GM18499 (cell line): ENCODE results near the gene PCSK7.

Experiments
- ATAC-seq: cut with Tn5 transposase; IDR thresholded peaks from one replicate; pipeline ENCODE4 v1.9.1; 2021; ENCODE audit warnings: moderate number of reproducible peaks; ENCODE audit not compliant: insufficient read depth, unreplicated experiment

Gene PCSK7

DNA sequence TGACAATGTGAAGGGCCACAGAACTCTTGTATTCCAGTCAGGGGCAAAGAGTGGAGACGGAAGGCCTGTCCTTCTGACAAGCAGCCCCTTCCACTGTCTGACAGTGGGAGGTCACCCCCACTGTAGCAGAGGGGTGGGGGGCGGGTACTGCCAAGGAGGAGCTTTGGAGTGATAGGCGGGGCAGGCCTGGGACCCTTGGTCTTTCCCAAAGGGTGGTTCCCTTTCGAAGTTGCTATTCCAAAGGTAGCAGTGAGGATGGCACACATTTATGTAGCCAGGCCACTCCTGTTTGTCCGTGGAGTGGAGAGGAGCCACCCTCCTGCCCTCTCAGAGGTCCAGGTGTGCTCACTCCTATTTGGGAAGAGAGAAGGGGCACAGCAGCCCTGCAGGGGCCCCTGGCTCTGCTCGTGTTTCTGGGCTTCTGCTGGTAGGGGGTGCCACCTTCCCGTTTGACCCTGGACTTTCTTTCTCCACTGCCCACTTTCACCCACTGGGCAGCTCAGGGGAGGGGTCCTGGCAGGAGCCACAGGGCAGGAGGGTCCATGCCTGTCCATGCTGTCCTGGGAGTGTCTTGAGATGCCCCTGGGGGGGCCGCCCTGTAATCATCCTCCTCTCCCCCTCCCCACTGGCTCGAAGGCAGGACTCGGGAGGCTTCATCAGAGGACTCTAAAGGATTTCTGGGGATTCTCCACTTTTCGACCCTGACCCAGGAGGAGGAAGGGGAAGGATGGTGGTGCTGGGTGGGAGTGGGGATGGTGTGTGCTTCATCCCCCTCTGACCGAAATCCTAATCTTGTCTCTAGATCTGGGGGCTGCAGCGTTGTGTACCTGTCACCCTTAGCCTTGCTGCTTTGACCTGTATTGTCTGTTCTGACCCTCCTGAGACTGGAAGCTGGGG lies 31.7 kb downstream of the PCSK7 start:
- ATAC-seq = no peak

- ATAC-seq = no peak
Observed at GRCh38 chr11:117199053-117199915, 32.6 kb downstream of the PCSK7 start, which contains the start of gene TAGLN. Gene TAGLN, plus strand, starts transcription at chr11:117199370. Its CDS starts 3,644 bp downstream, at chr11:117203014.

- ATAC-seq = no peak
Observed at GRCh38 chr11:117198613-117199012, 33.3 kb downstream of the PCSK7 start.

DNA sequence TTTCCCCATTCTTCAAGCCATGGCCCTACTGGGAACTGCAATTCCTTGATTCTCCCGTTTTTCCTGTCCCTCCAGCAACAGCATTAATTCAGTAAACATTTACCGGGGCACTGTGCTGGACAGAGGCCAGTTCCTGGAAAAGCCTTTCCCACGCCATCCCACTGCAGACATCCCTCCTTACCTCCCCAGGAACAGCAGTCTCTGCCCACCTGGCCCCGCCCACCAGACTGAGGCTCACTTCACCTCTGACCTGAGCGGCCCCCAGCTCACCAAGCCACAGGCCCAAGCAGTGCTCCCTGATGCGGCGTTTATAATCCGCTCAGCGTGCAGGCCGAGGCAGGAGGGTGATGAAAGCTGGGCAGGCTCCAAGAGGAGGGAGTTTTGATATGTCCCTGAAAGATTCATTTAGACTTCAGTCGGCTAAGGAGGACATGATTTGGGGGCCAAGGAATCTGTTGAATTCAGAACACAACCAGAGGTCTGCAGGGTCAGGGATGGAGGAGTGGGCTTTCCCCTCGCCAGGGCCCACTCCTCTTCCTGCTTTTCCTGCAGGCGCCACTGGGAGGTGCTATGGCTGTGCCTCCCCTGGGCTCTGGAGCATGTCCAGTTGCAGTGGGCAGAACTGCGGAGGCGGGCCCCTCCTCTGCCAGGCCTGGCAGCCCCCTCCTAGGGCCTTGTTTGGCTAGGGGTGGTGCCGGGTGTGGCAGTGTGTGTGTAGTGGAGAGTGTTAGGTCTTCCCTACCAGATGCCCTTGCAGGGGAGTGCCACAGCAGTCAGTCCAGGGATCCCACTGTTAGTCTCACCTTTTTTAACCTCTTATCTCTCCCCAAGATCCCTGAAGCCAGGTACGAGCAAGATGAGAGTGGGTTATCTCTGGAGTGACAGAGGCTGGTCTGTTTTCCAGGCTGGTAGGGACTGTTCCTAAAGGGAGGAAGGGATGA lies 34.1 kb downstream of the PCSK7 start:
- ATAC-seq = no peak

GRCh38 chr11:117197006-117197405 lies 34.9 kb downstream of the PCSK7 start:
- ATAC-seq = no peak

DNA sequence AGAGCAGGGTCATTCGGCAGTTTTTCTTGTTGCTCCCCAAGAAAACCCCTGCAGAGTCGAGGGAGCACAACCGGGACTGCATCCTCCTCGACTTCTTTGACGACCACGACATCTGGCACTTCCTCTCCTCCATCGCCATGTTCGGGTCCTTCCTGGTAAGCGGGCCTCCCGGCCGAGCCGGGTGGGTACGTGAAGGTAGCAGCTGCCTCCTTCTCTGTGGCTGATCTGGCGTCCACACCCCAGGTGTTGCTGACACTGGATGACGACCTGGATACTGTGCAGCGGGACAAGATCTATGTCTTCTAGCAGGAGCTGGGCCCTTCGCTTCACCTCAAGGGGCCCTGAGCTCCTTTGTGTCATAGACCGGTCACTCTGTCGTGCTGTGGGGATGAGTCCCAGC lies 36.1 kb downstream of the PCSK7 start:
- ATAC-seq = no peak

DNA sequence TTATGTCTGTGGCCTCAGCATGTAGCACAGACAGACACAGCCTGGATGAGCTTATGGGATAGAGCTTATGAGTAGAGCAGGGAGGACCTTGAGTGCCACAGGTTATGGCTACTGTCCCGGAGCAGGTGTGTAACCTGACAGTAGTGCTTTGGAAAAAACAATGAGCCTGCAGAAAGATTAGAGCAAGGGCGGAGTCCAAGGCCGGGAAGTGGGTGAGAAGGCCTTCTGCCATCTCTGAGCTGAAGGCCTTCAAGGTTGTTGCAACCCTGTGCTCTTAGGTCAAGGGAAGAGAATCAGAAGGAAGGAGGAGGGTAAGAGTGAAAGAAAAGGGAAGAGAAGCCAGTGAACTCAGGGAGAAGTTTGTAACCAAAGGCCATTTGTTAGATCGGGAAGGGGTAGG lies 36.6 kb downstream of the PCSK7 start:
- no peak for ATAC-seq

DNA sequence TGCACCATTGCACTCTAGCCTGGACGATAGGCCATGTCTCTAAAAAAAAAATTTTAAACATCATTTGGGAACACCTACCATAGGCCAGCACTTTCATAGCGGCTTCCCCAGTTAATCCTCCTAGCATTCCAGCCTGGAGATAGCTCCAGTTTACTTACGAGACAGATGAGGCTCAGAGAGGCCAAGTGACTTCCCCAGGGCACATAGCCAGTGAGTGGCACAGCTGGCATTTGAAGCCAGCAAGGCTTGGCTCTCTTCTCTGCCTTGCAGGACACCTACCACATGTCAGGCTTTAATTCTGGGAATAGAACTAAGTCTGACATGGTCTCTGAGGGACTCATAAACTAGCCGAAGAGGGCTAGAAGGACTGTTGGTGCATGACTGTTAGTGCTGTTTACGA lies 37.6 kb downstream of the PCSK7 start:
- ATAC-seq = no peak

DNA sequence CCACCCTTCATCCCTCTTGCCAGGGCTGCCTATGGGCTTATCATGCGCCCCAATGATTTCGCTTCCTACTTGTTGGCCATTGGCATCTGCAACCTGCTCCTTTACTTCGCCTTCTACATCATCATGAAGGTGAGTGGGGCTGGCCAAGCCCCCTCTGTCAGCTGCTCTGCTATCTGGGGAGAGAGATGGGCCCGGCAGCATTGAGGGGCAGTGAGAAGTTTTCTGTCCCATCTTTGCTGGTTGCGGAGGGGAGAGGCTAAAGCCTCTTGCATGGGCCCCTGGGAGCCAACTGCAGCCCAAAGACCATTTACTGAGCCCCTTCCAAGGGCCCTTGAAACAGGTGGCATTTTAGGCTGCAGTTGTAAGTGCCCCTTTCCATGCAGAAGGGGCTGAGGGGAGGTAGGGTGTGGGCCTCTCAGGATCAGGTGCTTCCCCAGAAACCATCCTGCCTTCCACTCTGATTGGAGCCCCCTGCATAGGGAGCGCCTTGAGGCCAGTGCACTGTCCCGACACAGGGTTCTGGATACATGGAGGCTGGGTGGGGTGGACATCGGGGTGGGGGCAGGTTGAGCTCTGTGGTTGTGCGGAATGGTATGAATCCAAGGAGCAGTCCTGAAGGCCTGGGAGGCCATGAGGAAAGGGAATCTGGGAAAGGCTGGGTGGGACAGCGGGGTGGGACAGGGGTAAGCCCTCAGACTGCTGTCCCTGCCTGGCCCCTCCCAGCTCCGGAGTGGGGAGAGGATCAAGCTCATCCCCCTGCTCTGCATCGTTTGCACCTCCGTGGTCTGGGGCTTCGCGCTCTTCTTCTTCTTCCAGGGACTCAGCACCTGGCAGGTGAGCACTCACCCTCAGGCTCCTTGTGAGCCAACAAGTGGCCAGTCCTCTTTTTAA lies 38.5 kb downstream of the PCSK7 start:
- no peak for ATAC-seq

DNA sequence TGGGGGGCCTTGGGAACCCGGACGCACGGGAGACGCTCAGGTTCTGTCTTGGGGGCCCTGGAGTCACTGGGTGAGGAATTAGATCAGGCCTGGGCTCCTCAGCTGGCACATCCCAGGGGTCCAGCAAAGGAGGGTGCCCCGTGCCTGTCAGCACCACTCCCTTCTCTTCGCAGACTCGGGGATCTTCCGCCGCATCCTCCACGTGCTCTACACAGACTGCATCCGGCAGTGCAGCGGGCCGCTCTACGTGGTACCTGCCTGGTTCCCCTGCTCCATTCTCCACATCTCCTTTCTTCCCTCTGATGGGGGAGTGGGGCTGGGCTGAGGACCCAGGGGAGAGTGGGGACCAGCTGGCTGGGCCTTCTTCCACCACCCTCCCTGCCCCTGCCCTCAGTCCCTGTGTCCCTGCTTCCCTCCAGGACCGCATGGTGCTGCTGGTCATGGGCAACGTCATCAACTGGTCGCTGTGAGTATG lies 39.4 kb downstream of the PCSK7 start:
- no peak for ATAC-seq

GRCh38 chr11:117191680-117192400 lies 40.0 kb downstream of the PCSK7 start:
- no peak for ATAC-seq

GRCh38 chr11:117189941-117190544 lies 41.8 kb downstream of the PCSK7 start:
- no peak for ATAC-seq

GRCh38 chr11:117189191-117189940 lies 42.5 kb downstream of the PCSK7 start:
- no peak for ATAC-seq

GRCh38 chr11:117188620-117189081 lies 43.2 kb downstream of the PCSK7 start:
- no peak for ATAC-seq

DNA sequence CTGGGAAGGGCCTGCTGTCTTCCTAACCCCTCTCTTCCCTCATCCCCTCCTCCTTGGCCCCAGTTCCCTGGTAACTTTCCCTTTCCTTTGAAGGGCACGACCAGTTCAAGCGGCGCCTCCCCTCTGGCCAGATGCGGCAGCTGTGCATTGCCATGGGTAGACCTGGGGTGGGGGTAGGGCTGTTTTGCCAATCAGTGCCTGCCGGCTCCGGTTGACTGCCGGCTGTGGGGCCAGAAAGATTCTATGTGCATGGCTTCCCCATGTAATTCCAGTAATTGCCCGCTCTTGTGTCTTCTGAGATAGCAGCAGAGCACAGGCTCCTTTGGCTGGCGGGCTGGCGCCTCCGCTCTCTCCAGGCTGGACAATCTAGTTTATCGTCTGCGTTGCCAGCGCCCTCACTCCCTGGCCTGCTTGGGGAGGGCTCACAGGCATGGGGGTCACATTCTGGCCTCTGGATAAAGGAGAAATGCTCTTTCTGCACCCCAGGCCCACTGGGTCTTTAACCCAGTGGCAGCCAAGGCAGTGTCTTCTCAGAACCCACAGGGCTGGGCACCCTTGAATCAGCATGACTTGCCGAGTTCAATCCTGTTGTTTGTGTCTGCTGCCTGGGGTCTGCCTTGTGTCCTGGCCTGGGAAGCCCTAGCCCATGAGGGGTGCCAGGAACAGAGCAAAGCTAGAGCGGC lies 43.9 kb downstream of the PCSK7 start:
- ATAC-seq = no peak

DNA sequence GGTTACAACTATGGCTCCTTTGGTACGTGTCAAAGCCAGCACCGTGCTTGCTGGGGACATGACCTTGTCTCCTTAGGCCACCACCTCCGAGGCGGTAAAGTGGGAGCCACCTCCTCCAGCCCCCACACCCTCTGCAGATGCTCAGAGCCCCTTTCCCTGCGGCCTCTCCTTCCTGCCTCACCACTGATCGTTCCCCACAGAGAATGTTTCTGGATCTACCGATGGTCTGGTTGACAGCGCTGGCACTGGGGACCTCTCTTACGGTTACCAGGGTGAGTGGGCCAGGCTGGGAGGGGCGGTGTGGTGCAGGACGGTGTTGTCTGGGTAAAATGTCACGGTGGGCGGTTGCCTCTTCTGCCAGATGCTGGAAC lies 44.5 kb downstream of the PCSK7 start:
- ATAC-seq = no peak

- ATAC-seq = no peak
Observed at GRCh38 chr11:117187007-117187406, 44.9 kb downstream of the PCSK7 start.
